Lung (tissue), 12 donors: Measurements from ENCODE around the gene SPG7. TPM values are rescaled to one million over a fixed set of nuclear protein-coding genes. Genes with fewer than 3 reads are reported as not detected.
A peak's percentile ranks its signal among the peaks of the same experiment; 100 is the strongest.

Source experiments
- ATAC-seq: fragments of 200-7000 bp; cut with Tn5 transposase; one replicate; pipeline ENCODE4 v1.9.1; 2020; ENCODE audit warnings: moderate number of reproducible peaks; ENCODE audit not compliant: insufficient read depth, low FRiP score
- DNase-seq, 3 donors: peaks; one replicate each; pipeline ENCODE4 v3.0.0-alpha.2; 2013 to 2017
- H3K27ac ChIP-seq, 2 donors: one replicate each; pipeline ENCODE4 v1.5.1; 2013; ENCODE audit warnings: mild to moderate bottlenecking in 2 of 2, moderate library complexity in 2 of 2, control low read depth in 1 of 2, inconsistent platforms in 1 of 2, low read depth in 1 of 2, low read length in 1 of 2
- H3K27me3 ChIP-seq, 3 donors: one replicate each; pipeline ENCODE4 v1.5.1; 2013; ENCODE audit warnings: low read length in 2 of 3; ENCODE audit not compliant: control insufficient read depth in 3 of 3, insufficient read depth in 3 of 3
- H3K36me3 ChIP-seq, 4 donors: one replicate each; pipeline ENCODE4 v1.5.1; 2013; ENCODE audit warnings: low read length in 4 of 4, mild to moderate bottlenecking in 1 of 4, moderate library complexity in 1 of 4; ENCODE audit not compliant: control insufficient read depth in 4 of 4, insufficient read depth in 4 of 4
- H3K4me1 ChIP-seq, 5 donors: one replicate each; pipeline ENCODE4 v1.5.1; 2013; ENCODE audit warnings: low read length in 5 of 5, mild to moderate bottlenecking in 2 of 5, moderate library complexity in 1 of 5; ENCODE audit not compliant: control insufficient read depth in 5 of 5, insufficient read depth in 5 of 5
- H3K4me3 ChIP-seq: one replicate; pipeline ENCODE4 v1.5.1; 2013; ENCODE audit warnings: mild to moderate bottlenecking, control low read depth, moderate library complexity
- H3K9ac ChIP-seq, 2 donors: one replicate each; pipeline ENCODE4 v1.5.1; 2013; ENCODE audit warnings: low read length in 2 of 2, control low read depth in 1 of 2; ENCODE audit not compliant: insufficient read depth in 1 of 2
- H3K9me3 ChIP-seq, 4 donors: one replicate each; pipeline ENCODE4 v1.5.1; 2013; ENCODE audit warnings: low read length in 3 of 4, mild to moderate bottlenecking in 1 of 4, moderate library complexity in 1 of 4; ENCODE audit not compliant: control insufficient read depth in 4 of 4, insufficient read depth in 3 of 4
- CTCF ChIP-seq: IDR thresholded peaks from 2 replicates; pipeline ENCODE4 v1.5.1; 2012; ENCODE audit warnings: mild to moderate bottlenecking; ENCODE audit errors: control extremely low read depth, extremely low read depth
- WGBS, 2 donors: extraction: QIAGEN DNeasy Blood & Tissue Kit; methylation state at CpG; one replicate each; pipeline ENCODE4 v1.1.7; 2013; 5-methylcytosine and 5-hydroxymethylcytosine counted together
- polyA plus RNA-seq, 2 donors: library from polyadenylated mRNA; stranded (reverse); fragments of 200-250 nt; gene quantifications; one replicate each; pipeline ENCODE4 v1.2.1, GENCODE V29; 2013
- total RNA-seq, 2 donors: library from RNA; depleted of rRNA in 1 of 2; stranded (reverse); fragments of >200 nt in 1 of 2; gene quantifications; one replicate each; pipeline ENCODE4 v1.2.1, GENCODE V29; 2014 to 2021
- donor health status: control.
- donor health status: control.
- donor health status: Bipolar disorder and iron deficiency.
- donor health status: healthy.
- donor health status: DM: yes; HTN: yes; CAD: no.

SPG7 gene
- total and polyA plus RNA-seq, 4 donors: 59.0 to 114 (median 95.4) TPM

DNA sequence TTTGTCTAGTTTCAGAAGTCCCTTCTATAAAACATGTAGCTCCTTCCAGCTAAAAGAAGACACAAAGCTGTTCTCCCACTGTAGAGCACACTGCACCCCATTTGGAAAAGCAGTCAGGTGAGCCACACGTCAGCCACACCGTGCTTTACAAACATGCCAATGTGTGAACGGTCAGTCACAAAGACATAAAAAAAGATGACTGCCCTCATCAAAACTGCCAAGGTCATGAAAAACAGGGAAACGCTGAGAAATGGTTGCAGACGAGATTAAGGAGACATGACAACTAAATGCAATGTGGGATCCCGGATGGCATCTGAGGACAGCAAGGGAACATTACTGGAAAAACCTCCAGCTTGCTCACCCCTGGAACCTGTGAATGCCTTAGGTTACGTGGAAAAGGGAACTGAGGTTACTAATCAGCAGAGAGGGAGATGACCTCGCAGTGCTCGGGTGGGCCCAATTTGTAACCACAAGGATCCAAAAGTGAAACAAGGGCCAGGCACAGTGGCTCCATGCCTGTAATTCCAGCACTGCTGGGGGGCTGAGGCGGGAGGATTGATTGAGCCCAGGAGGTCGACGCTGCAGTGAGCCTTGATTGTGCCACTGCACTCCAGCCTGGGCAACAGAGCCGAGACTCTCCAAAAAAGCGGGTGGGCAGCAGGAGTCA, 25.9 kb upstream of the SPG7 start:
- Histone ChIP-seq H3K4me1 (peaks cover 4 to 47% (median 25%) of the 10 kb centered on the region in 5 donors), H3K27ac (peak overlapping the region in 1 of 2 donors; percentile 45), H3K36me3 (peaks cover 0 to 2% (median 0%) of the 10 kb centered on the region in 4 donors), H3K9me3 (no peaks in the 10 kb centered on the region), H3K27me3 (no peaks in the 10 kb centered on the region), H3K9ac (no peak overlapping the region), H3K4me3 (no peak overlapping the region)
- WGBS, 2 donors: 66 to 69% methylated on average over 14 of the region's 14 CpGs
- ATAC-seq: no peak
- no peak for DNase-seq
- TF ChIP-seq CTCF: no peak

DNA sequence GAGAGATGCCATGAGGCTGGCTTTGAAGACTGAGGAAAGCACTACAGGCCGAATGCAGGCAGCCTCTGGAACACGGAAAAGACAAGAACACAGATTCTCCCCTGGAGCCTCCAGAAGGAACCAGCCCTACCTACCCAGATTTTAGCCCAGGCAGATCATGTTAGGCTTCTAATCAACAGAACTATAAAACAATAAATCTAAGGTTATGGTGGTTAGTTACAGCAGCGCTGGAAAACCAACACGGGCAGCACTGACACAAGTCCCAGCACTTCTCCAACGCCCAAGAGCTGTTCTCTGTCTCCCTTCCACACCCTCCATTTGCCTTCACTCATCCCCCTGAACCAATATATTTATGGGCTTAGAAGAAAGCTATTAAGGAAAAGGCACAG, 25.4 kb upstream of the SPG7 start:
- Histone ChIP-seq H3K9me3 (no peaks in the 10 kb centered on the region), H3K36me3 (peaks cover 0 to 2% (median 0%) of the 10 kb centered on the region in 4 donors), H3K27me3 (no peaks in the 10 kb centered on the region), H3K9ac (no peak overlapping the region), H3K4me3 (no peak overlapping the region), H3K27ac (no peak overlapping the region), H3K4me1 (peaks cover 6 to 50% (median 26%) of the 10 kb centered on the region in 5 donors)
- DNase-seq (no peak), ATAC-seq (no peak)
- TF ChIP-seq CTCF: no peak
- WGBS, 2 donors: 77 to 80% methylated on average over 5 of the region's 5 CpGs

GRCh38 chr16:89484041-89484501, 24.1 kb upstream of the SPG7 start:
- H3K27ac ChIP-seq: no peak overlapping the region
- H3K4me3 ChIP-seq: no peak overlapping the region
- 31 to 54% methylated on average over 5 of the region's 5 CpGs for WGBS, 2 donors
- peaks cover 14 to 49% (median 20%) of the 10 kb centered on the region in 5 donors for H3K4me1 ChIP-seq
- TF ChIP-seq CTCF: no peak
- peaks cover 0 to 2% (median 0%) of the 10 kb centered on the region in 4 donors for H3K36me3 ChIP-seq
- peak in 1 of 3 donors; percentile 52 for DNase-seq
- no peaks in the 10 kb centered on the region for H3K27me3 ChIP-seq
- H3K9ac ChIP-seq: no peak overlapping the region
- H3K9me3 ChIP-seq: no peaks in the 10 kb centered on the region
- no peak for ATAC-seq
